Left lung (tissue), 10 donors: ENCODE results near the gene EN2. TPM values are rescaled to one million over a fixed set of nuclear protein-coding genes. Genes with fewer than 3 reads are reported as not detected.
A peak's percentile ranks its signal among the peaks of the same experiment; 100 is the strongest.

ENCODE experiments used
- ATAC-seq: fragments of 200-7000 bp; cut with Tn5 transposase; one replicate; pipeline ENCODE4 v1.9.1; 2020; ENCODE audit warnings: moderate library complexity
- DNase-seq, 4 donors: peaks; one replicate each; pipeline ENCODE4 v3.0.0-alpha.2; 2013 to 2020
- H3K27ac ChIP-seq, 2 donors: fragments of 200-600 bp; sonication (generic) in 1 of 2; one replicate each; pipeline versions ENCODE4 v1.5.0 to v1.8.0; 2020 to 2021
- H3K27me3 ChIP-seq, 2 donors: fragments of 200-600 bp; sonication (generic) in 1 of 2; one replicate each; pipeline versions ENCODE4 v1.5.0 to v1.8.0; 2020 to 2021
- H3K36me3 ChIP-seq, 2 donors: fragments of 200-600 bp; sonication (generic) in 1 of 2; one replicate each; pipeline versions ENCODE4 v1.5.0 to v1.8.0; 2020 to 2021
- H3K4me1 ChIP-seq, 2 donors: fragments of 200-600 bp; one replicate each; pipeline ENCODE4 v1.8.0; 2021
- H3K4me3 ChIP-seq, 2 donors: fragments of 200-600 bp; sonication (generic) in 1 of 2; one replicate each; pipeline versions ENCODE4 v1.5.0 to v1.8.0; 2020 to 2021; ENCODE audit warnings: mild to moderate bottlenecking in 1 of 2
- H3K9me3 ChIP-seq, 2 donors: fragments of 200-600 bp; sonication (generic) in 1 of 2; one replicate each; pipeline versions ENCODE4 v1.5.0 to v1.8.0; 2020 to 2021
- CTCF ChIP-seq, 2 donors: fragments of 200-600 bp; sonication (generic) in 1 of 2; IDR thresholded peaks; one replicate each; pipeline versions ENCODE4 v1.5.0 to v1.8.0; 2021; ENCODE audit warnings: antibody characterized with exemption in 2 of 2
- intact Hi-C, 2 donors: fragments of 100-400 bp; cut with DNase I; formaldehyde crosslinking; loops; one replicate each; pipeline versions ENCODE4 v1.11.2 to v1.14.2; 2022
- polyA plus RNA-seq, 6 donors: library from polyadenylated mRNA; unstranded; fragments of 120-200 nt; gene quantifications; one replicate each; pipeline ENCODE4 v1.2.1, GENCODE V29; 2013; ENCODE audit not compliant: insufficient read length in 6 of 6
- total RNA-seq, 2 donors: library from RNA; stranded (reverse); fragmentation: NEBNext Ultra II Directional; extraction: Animal tissue kit (Norgen Biotek cat#: 25700); gene quantifications; one replicate each; pipeline ENCODE4 v1.2.1, GENCODE V29; 2021
- donor health status: DM: no; HTN: yes; CAD: no.
- donor health status: DM: no; HTN: no; CAD: no.

Gene EN2
- total and polyA plus RNA-seq, 8 donors: not detected

- Histone ChIP-seq H3K36me3 (no peaks in the 10 kb centered on the region), H3K27ac (no peak overlapping the region), H3K4me3 (no peak overlapping the region), H3K9me3 (no peaks in the 10 kb centered on the region), H3K4me1 (no peaks in the 10 kb centered on the region), H3K27me3 (peaks cover 0 to 96% of the 10 kb centered on the region in 2 donors)
- intact Hi-C loops: no loop called here
- ATAC-seq (no peak), DNase-seq (peak in 1 of 4 donors; percentile 64)
- no peak for TF ChIP-seq CTCF (IDR thresholded peaks at IDR 0.05)
These were observed 31.2 kb upstream of the EN2 start for GRCh38 chr7:155426543-155427410.

GRCh38 chr7:155427411-155428038 is 30.4 kb upstream of the EN2 start:
- Histone ChIP-seq H3K36me3 (no peaks in the 10 kb centered on the region), H3K4me1 (no peaks in the 10 kb centered on the region), H3K9me3 (no peaks in the 10 kb centered on the region), H3K4me3 (no peak overlapping the region), H3K27ac (no peak overlapping the region), H3K27me3 (peaks cover 0 to 96% of the 10 kb centered on the region in 2 donors)
- ATAC-seq (no peak), DNase-seq (peak in 1 of 4 donors; percentile 43)
- intact Hi-C loops: no loop called here
- TF ChIP-seq CTCF (IDR thresholded peaks at IDR 0.05): no peak

- H3K4me1 ChIP-seq: no peaks in the 10 kb centered on the region
- no peak overlapping the region for H3K27ac ChIP-seq
- no peak for ATAC-seq
- H3K27me3 ChIP-seq: peaks cover 0 to 96% of the 10 kb centered on the region in 2 donors
- H3K4me3 ChIP-seq: no peak overlapping the region
- H3K9me3 ChIP-seq: no peaks in the 10 kb centered on the region
- H3K36me3 ChIP-seq: no peaks in the 10 kb centered on the region
- peak in 1 of 4 donors; percentile 37 for DNase-seq
- no peak for TF ChIP-seq CTCF (IDR thresholded peaks at IDR 0.05)
- intact Hi-C loops: no loop called here
These were observed 29.6 kb upstream of the EN2 start for GRCh38 chr7:155428171-155428834.

- Histone ChIP-seq H3K27ac (no peak overlapping the region), H3K9me3 (no peaks in the 10 kb centered on the region), H3K27me3 (peaks cover 0 to 84% of the 10 kb centered on the region in 2 donors), H3K4me1 (no peaks in the 10 kb centered on the region), H3K4me3 (no peak overlapping the region), H3K36me3 (no peaks in the 10 kb centered on the region)
- intact Hi-C loops: no loop called here
- peak in 1 of 4 donors; percentile 24 for DNase-seq
- ATAC-seq: no peak
- no peak for TF ChIP-seq CTCF (IDR thresholded peaks at IDR 0.05)
These were observed 28.3 kb upstream of the EN2 start for GRCh38 chr7:155429651-155430050.

GRCh38 chr7:155430606-155431005 is 27.3 kb upstream of the EN2 start:
- no peak for ATAC-seq
- Histone ChIP-seq H3K4me1 (no peaks in the 10 kb centered on the region), H3K27me3 (peaks cover 0 to 80% of the 10 kb centered on the region in 2 donors), H3K27ac (no peak overlapping the region), H3K4me3 (no peak overlapping the region), H3K9me3 (no peaks in the 10 kb centered on the region), H3K36me3 (no peaks in the 10 kb centered on the region)
- intact Hi-C loops: no loop called here
- TF ChIP-seq CTCF (IDR thresholded peaks at IDR 0.05): no peak
- DNase-seq: peak in 1 of 4 donors; percentile 36
